C4-2B (cell line): ENCODE data around the gene DIPK1A.

Source experiments
- CTCF ChIP-seq: fragments of 450-650 bp; conservative IDR thresholded peaks from 2 replicates; pipeline ENCODE4 v1.5.1; 2017; ENCODE audit warnings: mild to moderate bottlenecking
- ZFX ChIP-seq: fragments of 450-650 bp; IDR thresholded peaks from 2 replicates; pipeline ENCODE4 v1.6.1; 2017

DNA sequence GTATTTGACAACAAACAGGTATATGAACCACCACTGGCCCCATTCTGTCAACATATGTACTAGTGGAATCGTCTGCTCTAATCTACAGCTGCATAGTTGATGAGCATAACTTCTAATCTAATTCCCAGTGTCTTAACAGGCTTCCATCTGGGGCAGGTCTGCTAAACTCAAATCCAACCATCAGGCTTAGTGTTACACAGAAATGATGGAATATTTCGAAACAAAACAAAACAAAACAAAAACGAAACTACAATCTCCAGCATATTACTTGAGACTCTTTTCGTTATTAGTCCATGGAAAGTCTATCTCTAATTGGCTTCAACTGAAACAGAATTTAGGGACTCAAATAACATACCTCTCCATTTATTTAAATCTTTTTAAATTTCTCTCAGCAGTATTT lies 37.6 kb downstream of the DIPK1A start:
- TF ChIP-seq CTCF (no peak), ZFX (no peak)
